Activated gamma-delta T cell (primary cell): ENCODE data around the gene PPP1R12B.
A peak's percentile ranks its signal among the peaks of the same experiment; 100 is the strongest.

Experiments
- DNase-seq: peaks from one replicate; lab custom pipeline; 2025; lab: John Stamatoyannopoulos, UW
- total RNA-seq, 2 donors: gene quantifications; one replicate each; lab custom pipeline; 2026; lab: John Stamatoyannopoulos, UW

PPP1R12B gene, protein sequence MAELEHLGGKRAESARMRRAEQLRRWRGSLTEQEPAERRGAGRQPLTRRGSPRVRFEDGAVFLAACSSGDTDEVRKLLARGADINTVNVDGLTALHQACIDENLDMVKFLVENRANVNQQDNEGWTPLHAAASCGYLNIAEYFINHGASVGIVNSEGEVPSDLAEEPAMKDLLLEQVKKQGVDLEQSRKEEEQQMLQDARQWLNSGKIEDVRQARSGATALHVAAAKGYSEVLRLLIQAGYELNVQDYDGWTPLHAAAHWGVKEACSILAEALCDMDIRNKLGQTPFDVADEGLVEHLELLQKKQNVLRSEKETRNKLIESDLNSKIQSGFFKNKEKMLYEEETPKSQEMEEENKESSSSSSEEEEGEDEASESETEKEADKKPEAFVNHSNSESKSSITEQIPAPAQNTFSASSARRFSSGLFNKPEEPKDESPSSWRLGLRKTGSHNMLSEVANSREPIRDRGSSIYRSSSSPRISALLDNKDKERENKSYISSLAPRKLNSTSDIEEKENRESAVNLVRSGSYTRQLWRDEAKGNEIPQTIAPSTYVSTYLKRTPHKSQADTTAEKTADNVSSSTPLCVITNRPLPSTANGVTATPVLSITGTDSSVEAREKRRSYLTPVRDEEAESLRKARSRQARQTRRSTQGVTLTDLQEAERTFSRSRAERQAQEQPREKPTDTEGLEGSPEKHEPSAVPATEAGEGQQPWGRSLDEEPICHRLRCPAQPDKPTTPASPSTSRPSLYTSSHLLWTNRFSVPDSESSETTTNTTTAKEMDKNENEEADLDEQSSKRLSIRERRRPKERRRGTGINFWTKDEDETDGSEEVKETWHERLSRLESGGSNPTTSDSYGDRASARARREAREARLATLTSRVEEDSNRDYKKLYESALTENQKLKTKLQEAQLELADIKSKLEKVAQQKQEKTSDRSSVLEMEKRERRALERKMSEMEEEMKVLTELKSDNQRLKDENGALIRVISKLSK
- total RNA-seq = 54.8 to 59.2 reads per million in 2 donors

DNA sequence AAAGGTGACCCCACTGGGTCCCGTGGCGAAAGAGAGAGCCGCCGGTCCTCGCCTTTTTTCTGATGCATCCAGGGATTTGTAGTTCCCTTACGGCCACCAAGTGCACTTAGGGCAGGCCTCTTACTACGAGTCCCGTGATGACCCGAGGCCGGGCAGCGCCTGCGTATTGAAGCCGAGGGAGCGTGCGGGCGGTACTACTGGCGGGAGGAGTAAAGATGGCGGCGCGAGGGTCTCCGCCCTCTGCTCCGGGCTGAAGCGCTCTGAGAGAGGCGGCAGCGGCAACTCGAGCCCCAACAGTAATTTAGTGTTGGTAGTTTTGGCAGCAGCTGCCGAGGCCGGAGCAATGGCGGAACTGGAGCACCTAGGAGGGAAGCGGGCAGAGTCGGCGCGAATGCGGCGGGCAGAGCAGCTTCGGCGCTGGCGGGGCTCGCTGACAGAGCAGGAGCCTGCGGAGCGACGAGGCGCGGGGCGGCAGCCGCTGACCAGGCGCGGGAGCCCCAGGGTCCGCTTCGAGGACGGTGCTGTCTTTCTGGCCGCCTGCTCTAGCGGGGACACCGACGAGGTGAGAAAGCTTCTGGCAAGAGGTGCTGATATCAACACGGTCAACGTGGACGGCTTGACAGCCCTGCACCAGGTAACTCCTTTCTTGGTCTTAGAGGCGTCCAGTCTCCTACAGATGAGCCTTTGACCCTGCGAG, at the start of gene PPP1R12B:
Gene PPP1R12B (plus strand): TSS at position 191 of the 697 bp plus-strand sequence. CDS start 153 bp downstream, at position 344.
- DNase-seq = peak; percentile 94

DNA sequence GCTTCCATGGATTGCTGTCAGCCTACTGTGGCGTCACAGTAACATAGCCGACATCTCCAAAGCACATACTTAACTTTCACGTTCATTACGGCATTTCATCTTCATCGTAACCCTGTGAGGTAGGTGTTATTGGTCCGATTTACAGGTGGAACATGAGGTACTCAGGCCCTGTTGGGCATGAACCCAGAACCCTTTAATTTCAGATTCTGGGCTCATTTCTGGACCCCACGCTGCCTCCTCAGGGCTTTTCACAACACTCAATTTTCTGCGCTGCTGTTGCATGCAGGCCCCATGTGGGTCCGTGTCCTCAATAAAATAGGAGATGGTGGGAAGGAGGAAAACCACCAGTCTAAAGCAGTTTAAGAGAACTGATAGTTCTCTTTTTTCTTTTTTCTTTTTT, 46.3 kb upstream of the PPP1R12B start:
- no peak for DNase-seq

GRCh38 chr1:202304375-202304774, 44.1 kb upstream of the PPP1R12B start:
- DNase-seq = no peak

DNA sequence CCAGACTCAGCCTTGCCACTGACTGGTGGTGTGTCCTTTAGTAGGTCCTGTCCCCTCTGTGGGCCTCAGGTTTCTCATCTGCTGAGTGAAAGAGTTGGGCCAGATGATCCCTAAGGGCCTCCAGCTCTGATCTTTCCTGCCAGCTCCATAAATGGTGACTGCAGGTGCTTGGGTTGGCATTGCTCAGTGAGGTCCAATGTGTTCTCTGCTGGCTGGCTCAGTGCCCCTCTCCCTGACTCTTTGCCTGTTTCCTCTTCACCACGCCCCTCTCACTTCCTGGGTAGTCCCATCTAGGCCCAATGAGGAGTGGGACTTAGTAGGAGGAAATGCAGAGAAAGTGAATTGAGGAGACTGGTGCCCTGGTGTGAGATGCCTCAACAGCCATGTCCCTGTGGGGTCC, 43.3 kb upstream of the PPP1R12B start:
- DNase-seq = no peak

- no peak for DNase-seq
Measured at GRCh38 chr1:202306535-202307345, 41.8 kb upstream of the PPP1R12B start.

- no peak for DNase-seq
Measured at GRCh38 chr1:202310071-202310725, 38.3 kb upstream of the PPP1R12B start.

GRCh38 chr1:202310746-202311145, 37.8 kb upstream of the PPP1R12B start:
- DNase-seq = no peak

DNA sequence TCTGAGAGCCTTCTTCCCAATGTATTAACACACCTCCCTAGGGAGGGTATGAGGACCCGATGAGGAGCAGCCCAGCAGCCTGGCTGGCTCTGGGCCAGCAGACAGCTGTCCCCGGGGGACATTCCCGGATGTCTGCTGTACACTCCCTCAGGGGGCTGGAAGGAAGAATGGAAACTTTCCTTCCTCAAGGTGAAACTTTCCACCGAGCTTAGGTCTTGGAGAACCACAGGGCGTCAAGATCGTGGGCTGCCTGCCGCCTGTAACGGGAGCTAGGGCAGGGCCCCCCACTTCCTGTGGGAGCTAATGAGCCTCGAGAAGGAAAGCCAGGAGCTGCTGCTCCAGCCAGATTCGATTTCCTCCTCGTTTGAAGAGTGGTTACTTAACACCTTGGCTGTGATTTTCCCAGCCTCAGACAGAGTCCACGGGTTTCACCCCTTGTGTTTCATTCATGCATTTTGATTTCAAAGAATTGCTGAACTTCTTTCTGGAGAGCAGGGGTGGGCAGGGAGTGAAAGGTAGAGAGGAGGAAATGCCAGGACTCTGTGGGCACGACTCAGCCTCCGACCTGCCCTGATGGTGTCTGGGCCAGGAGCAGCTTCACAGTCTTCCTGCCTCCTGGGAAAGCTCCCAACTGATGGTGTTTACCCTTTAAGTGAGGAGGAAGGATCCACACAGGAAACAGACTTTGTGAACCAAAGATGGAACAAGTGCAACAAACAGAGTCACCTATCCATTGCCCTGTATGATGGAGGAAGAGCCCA, 36.4 kb upstream of the PPP1R12B start:
- DNase-seq = no peak

DNA sequence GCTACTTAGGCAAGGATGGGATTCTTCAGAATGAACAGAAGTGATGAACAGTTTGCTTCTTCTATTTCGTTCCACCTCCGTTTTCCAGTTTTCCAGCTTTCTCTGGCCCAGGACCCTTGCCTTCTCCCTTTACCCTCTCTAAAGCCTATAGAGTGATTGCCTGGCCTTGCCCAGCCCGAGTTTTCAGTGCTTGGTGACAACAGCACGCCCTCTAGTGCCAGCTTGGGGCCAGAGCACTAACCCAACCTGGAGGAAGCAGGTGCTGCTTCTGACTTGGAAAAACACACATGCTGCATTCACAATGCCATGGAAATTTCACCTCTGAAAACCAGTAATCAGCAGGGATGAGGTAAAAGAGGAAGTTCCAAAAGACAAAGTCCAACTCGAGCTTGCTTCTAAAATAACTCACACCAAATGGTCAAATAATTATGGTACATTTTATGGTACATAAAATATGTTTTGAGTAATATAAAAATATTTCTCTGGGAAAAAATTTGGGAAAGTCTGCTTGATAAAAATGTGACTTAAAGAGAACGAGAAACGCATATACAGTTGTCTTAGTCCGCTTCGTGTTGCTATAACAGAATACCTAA, 32.8 kb upstream of the PPP1R12B start:
- DNase-seq = no peak

GRCh38 chr1:202316186-202316585, 32.3 kb upstream of the PPP1R12B start:
- no peak for DNase-seq

DNA sequence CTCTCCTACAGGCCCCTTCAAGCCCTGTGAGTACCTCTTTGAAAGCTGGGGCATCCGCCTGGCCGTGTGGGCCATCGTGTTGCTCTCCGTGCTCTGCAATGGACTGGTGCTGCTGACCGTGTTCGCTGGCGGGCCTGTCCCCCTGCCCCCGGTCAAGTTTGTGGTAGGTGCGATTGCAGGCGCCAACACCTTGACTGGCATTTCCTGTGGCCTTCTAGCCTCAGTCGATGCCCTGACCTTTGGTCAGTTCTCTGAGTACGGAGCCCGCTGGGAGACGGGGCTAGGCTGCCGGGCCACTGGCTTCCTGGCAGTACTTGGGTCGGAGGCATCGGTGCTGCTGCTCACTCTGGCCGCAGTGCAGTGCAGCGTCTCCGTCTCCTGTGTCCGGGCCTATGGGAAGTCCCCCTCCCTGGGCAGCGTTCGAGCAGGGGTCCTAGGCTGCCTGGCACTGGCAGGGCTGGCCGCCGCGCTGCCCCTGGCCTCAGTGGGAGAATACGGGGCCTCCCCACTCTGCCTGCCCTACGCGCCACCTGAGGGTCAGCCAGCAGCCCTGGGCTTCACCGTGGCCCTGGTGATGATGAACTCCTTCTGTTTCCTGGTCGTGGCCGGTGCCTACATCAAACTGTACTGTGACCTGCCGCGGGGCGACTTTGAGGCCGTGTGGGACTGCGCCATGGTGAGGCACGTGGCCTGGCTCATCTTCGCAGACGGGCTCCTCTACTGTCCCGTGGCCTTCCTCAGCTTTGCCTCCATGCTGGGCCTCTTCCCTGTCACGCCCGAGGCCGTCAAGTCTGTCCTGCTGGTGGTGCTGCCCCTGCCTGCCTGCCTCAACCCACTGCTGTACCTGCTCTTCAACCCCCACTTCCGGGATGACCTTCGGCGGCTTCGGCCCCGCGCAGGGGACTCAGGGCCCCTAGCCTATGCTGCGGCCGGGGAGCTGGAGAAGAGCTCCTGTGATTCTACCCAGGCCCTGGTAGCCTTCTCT, 30.3 kb upstream of the PPP1R12B start:
- no peak for DNase-seq

- DNase-seq = no peak
Measured at GRCh38 chr1:202319381-202320080, 29.0 kb upstream of the PPP1R12B start.

DNA sequence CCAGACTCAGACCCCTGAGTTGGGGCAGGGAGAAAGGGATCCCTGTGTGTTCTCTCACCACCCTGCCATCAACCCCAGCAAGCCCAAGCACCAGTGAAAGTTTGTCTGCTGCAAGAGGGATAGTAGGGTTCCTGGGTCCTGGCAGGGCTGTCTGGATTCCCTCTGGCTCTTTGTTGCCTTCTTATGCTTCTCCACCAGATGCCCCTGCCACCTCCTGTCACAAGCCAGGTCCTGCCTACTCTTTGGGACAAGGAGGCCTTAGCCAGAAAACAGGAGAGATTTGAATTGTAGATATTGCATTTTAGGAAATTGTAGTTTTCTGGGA, 28.5 kb upstream of the PPP1R12B start:
- no peak for DNase-seq

GRCh38 chr1:202323731-202324130, 24.8 kb upstream of the PPP1R12B start:
- DNase-seq = no peak

- DNase-seq = no peak
Measured at GRCh38 chr1:202324646-202325045, 23.9 kb upstream of the PPP1R12B start.

GRCh38 chr1:202329891-202330290, 18.6 kb upstream of the PPP1R12B start:
- no peak for DNase-seq

- DNase-seq = no peak
Measured at GRCh38 chr1:202333861-202334260, 14.6 kb upstream of the PPP1R12B start.
